Astrocyte (in vitro differentiated cells and primary cell): ENCODE data around the gene GRM7. TPM values are rescaled to one million over a fixed set of nuclear protein-coding genes. Genes with fewer than 3 reads are reported as not detected.

Experiments used
- DNase-seq: peaks from one replicate; pipeline ENCODE4 v3.0.0-alpha.2; 2010; ENCODE audit warnings: low read depth
- FAIRE-seq: peaks from 2 replicates; lab custom pipeline; 2011; peaks lifted over from hg19 to GRCh38; lab: Jason Lieb, UNC
- H2AFZ ChIP-seq: 2 replicates; pipeline ENCODE4 v1.6.0; 2012; ENCODE audit warnings: low read depth, low read length, inconsistent platforms
- H3K27ac ChIP-seq: 2 replicates; pipeline ENCODE4 v1.5.1; 2011; ENCODE audit warnings: low read depth, low read length, inconsistent platforms
- H3K27me3 ChIP-seq: 2 replicates; pipeline ENCODE4 v1.6.0; 2011; ENCODE audit warnings: low read length, inconsistent platforms; ENCODE audit not compliant: insufficient read depth
- H3K36me3 ChIP-seq: 2 replicates; pipeline ENCODE4 v1.5.1; 2011; ENCODE audit warnings: low read length, inconsistent platforms; ENCODE audit not compliant: insufficient read depth
- H3K4me1 ChIP-seq: 2 replicates; pipeline ENCODE4 v1.5.1; 2011; ENCODE audit warnings: low read length, inconsistent platforms; ENCODE audit not compliant: insufficient read depth
- H3K4me2 ChIP-seq: 2 replicates; pipeline ENCODE4 v1.6.0; 2012; ENCODE audit warnings: low read length, inconsistent platforms
- H3K4me3 ChIP-seq: 2 replicates; pipeline ENCODE4 v1.5.1; 2011; ENCODE audit warnings: low read depth, mild to moderate bottlenecking, low read length, inconsistent platforms; ENCODE audit not compliant: insufficient read depth
- H3K79me2 ChIP-seq: 2 replicates; pipeline ENCODE4 v1.6.0; 2012; ENCODE audit warnings: mild to moderate bottlenecking, low read length, inconsistent platforms; ENCODE audit not compliant: insufficient read depth
- H3K9ac ChIP-seq: 2 replicates; pipeline ENCODE4 v1.6.0; 2012; ENCODE audit warnings: mild to moderate bottlenecking, low read length, inconsistent platforms
- H3K9me3 ChIP-seq: 2 replicates; pipeline ENCODE4 v1.5.1; 2012; ENCODE audit warnings: low read depth, mild to moderate bottlenecking, low read length, inconsistent platforms; ENCODE audit not compliant: insufficient read depth
- H4K20me1 ChIP-seq: 2 replicates; pipeline ENCODE4 v1.6.0; 2012; ENCODE audit warnings: low read length, inconsistent platforms; ENCODE audit not compliant: insufficient read depth
- H3K27ac Mint-ChIP-seq: one replicate; pipeline ENCODE4 v1.8.0; 2021; ENCODE audit warnings: mild to moderate bottlenecking, mixed read lengths; ENCODE audit not compliant: unreplicated experiment
- H3K27me3 Mint-ChIP-seq: one replicate; pipeline ENCODE4 v1.8.0; 2021; ENCODE audit warnings: low read depth, mixed read lengths; ENCODE audit not compliant: unreplicated experiment
- H3K36me3 Mint-ChIP-seq: one replicate; pipeline ENCODE4 v1.8.0; 2021; ENCODE audit warnings: low read depth, mixed read lengths; ENCODE audit not compliant: unreplicated experiment
- H3K4me1 Mint-ChIP-seq: one replicate; pipeline ENCODE4 v1.8.0; 2021; ENCODE audit warnings: low read depth, mixed read lengths; ENCODE audit not compliant: unreplicated experiment
- H3K4me3 Mint-ChIP-seq: one replicate; pipeline ENCODE4 v1.8.0; 2021; ENCODE audit warnings: mild to moderate bottlenecking, moderate library complexity, mixed read lengths; ENCODE audit not compliant: unreplicated experiment
- H3K9me3 Mint-ChIP-seq: one replicate; pipeline ENCODE4 v1.8.0; 2021; ENCODE audit warnings: mild to moderate bottlenecking, mixed read lengths; ENCODE audit not compliant: unreplicated experiment
- EZH2 ChIP-seq: IDR thresholded peaks from 2 replicates; pipeline ENCODE4 v1.6.1; 2012; ENCODE audit warnings: mild to moderate bottlenecking, low read length, inconsistent platforms; ENCODE audit not compliant: insufficient read depth
- total RNA-seq: library from RNA; stranded (reverse); gene quantifications from 2 replicates; pipeline ENCODE4 v1.2.1, GENCODE V29; 2021
- TF ChIP-seq, protein P1 (sequence below): IDR thresholded peaks from 2 replicates; pipeline ENCODE4 v1.5.1; 2011; ENCODE audit warnings: low read depth, mild to moderate bottlenecking, inconsistent platforms, low read length, moderate library complexity; ENCODE audit not compliant: insufficient read depth

The GRM7 gene
- total RNA-seq, 1 donor from 2014 or later, result not detected

DNA sequence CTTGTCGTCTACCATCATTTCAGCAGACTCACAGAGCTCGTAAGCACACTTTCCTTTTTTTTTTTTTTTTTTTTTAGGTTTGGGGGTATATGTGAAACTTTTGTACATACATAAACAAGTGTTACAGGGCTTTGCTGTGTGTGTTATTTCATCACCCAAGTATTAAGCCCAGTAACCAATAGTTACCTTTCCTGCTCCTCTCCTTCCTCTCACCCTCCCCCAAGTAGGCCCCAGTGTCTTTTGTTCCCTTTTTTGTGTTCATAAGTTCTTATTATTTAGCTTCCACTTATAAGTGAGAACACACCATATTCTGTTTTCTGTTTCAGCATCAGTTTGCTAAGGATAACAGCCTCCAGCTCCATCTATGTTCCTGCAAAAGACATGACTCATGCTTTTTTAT is 746.8 kb downstream of the GRM7 start:
- H3K4me3 Mint-ChIP-seq, result no peak overlapping the region
- Histone ChIP-seq H3K9me3 (no peaks in the 10 kb centered on the region), H3K9ac (no peak overlapping the region), H3K27ac (no peak overlapping the region), H3K36me3 (no peaks in the 10 kb centered on the region), H3K4me2 (no peak overlapping the region), H3K79me2 (no peaks in the 10 kb centered on the region), H4K20me1 (no peaks in the 10 kb centered on the region), H3K4me1 (no peaks in the 10 kb centered on the region), H3K4me3 (no peak overlapping the region), H3K27me3 (no peaks in the 10 kb centered on the region), H2AFZ (no peak overlapping the region)
- FAIRE-seq, result no peak
- no peaks in the 10 kb centered on the region for H3K4me1 Mint-ChIP-seq
- TF ChIP-seq, protein P1, sequence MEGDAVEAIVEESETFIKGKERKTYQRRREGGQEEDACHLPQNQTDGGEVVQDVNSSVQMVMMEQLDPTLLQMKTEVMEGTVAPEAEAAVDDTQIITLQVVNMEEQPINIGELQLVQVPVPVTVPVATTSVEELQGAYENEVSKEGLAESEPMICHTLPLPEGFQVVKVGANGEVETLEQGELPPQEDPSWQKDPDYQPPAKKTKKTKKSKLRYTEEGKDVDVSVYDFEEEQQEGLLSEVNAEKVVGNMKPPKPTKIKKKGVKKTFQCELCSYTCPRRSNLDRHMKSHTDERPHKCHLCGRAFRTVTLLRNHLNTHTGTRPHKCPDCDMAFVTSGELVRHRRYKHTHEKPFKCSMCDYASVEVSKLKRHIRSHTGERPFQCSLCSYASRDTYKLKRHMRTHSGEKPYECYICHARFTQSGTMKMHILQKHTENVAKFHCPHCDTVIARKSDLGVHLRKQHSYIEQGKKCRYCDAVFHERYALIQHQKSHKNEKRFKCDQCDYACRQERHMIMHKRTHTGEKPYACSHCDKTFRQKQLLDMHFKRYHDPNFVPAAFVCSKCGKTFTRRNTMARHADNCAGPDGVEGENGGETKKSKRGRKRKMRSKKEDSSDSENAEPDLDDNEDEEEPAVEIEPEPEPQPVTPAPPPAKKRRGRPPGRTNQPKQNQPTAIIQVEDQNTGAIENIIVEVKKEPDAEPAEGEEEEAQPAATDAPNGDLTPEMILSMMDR, result no peak
- no peak for TF ChIP-seq EZH2
- H3K27ac Mint-ChIP-seq, result no peak overlapping the region
- H3K36me3 Mint-ChIP-seq, result no peaks in the 10 kb centered on the region
- no peaks in the 10 kb centered on the region for H3K9me3 Mint-ChIP-seq
- DNase-seq, result no peak
- peaks cover 4% of the 10 kb centered on the region for H3K27me3 Mint-ChIP-seq

GRCh38 chr3:7610634-7611033 is 749.7 kb downstream of the GRM7 start:
- Histone ChIP-seq H3K4me3 (no peak overlapping the region), H3K79me2 (no peaks in the 10 kb centered on the region), H3K4me1 (no peaks in the 10 kb centered on the region), H3K27me3 (no peaks in the 10 kb centered on the region), H4K20me1 (no peaks in the 10 kb centered on the region), H3K36me3 (no peaks in the 10 kb centered on the region), H3K9me3 (no peaks in the 10 kb centered on the region), H3K27ac (no peak overlapping the region), H3K4me2 (no peak overlapping the region), H3K9ac (no peak overlapping the region), H2AFZ (no peak overlapping the region)
- H3K4me1 Mint-ChIP-seq, result no peaks in the 10 kb centered on the region
- no peaks in the 10 kb centered on the region for H3K36me3 Mint-ChIP-seq
- no peaks in the 10 kb centered on the region for H3K9me3 Mint-ChIP-seq
- H3K27me3 Mint-ChIP-seq, result peaks cover 4% of the 10 kb centered on the region
- TF ChIP-seq, protein P1, result no peak
- no peak for TF ChIP-seq EZH2
- no peak for DNase-seq
- no peak overlapping the region for H3K4me3 Mint-ChIP-seq
- no peak overlapping the region for H3K27ac Mint-ChIP-seq
- FAIRE-seq, result no peak

GRCh38 chr3:7615043-7615442 is 754.1 kb downstream of the GRM7 start:
- Mint-ChIP-seq H3K4me3 (no peak overlapping the region), H3K9me3 (no peaks in the 10 kb centered on the region), H3K27me3 (no peaks in the 10 kb centered on the region), H3K4me1 (no peaks in the 10 kb centered on the region), H3K27ac (no peak overlapping the region), H3K36me3 (no peaks in the 10 kb centered on the region)
- no peak overlapping the region for H3K9ac ChIP-seq
- no peak overlapping the region for H2AFZ ChIP-seq
- H3K27me3 ChIP-seq, result no peaks in the 10 kb centered on the region
- no peaks in the 10 kb centered on the region for H3K79me2 ChIP-seq
- no peaks in the 10 kb centered on the region for H3K9me3 ChIP-seq
- TF ChIP-seq, protein P1, result no peak
- TF ChIP-seq EZH2, result no peak
- no peak overlapping the region for H3K4me3 ChIP-seq
- FAIRE-seq, result no peak
- no peaks in the 10 kb centered on the region for H4K20me1 ChIP-seq
- DNase-seq, result no peak
- H3K4me2 ChIP-seq, result no peak overlapping the region
- H3K27ac ChIP-seq, result no peak overlapping the region
- no peaks in the 10 kb centered on the region for H3K4me1 ChIP-seq
- no peaks in the 10 kb centered on the region for H3K36me3 ChIP-seq
